ENCODE data around the gene OGFOD3. TPM values are rescaled to one million over a fixed set of nuclear protein-coding genes. Genes with fewer than 3 reads are reported as not detected.
A peak's percentile ranks its signal among the peaks of the same experiment; 100 is the strongest.

OGFOD3 gene
- total and polyA plus RNA-seq, 9 of the 15 experiments (the other 6 are each of a cell fraction or from before 2014, with no cell fraction given) = 0.69 to 44.7 (median 18.9) TPM

- TF ChIP-seq ELF1 (tag; IDR thresholded peaks at IDR 0.05) = no peak
- no peak for TF ChIP-seq SRSF1 (IDR thresholded peaks at IDR 0.05; ENCODE audit: low read depth, low read length)
- TF ChIP-seq SIX5 (IDR thresholded peaks at IDR 0.05; ENCODE audit: borderline replicate concordance in 1 of 2, insufficient read depth in 1 of 2, low read depth in 1 of 2, low read length in 2 of 2) = no peak
- TF ChIP-seq ZNF431 (CRISPR knock-in tag; IDR thresholded peaks at IDR 0.05) = no peak
- peak in 1 of 3 experiments; percentile 74; a peak in 2 of 6 replicates for TF ChIP-seq ZBTB11 (CRISPR knock-in tag; IDR thresholded peaks at IDR 0.05)
- TF ChIP-seq U2AF2 (optimal IDR thresholded peaks at IDR 0.05; ENCODE audit: low read depth, low read length) = no peak
- no peak; the same call in 1 of the 2 replicates for TF ChIP-seq SAFB (IDR thresholded peaks at IDR 0.05; ENCODE audit: borderline replicate concordance, low read depth, low read length)
- TF ChIP-seq MXI1 (IDR thresholded peaks at IDR 0.05; ENCODE audit: low read depth, low read length) = no peak
- no peak for TF ChIP-seq ZC3H8 (IDR thresholded peaks at IDR 0.05)
- peak; percentile 91 for TF ChIP-seq MECOM (CRISPR knock-in tag; IDR thresholded peaks at IDR 0.05)
- TF ChIP-seq USF1 (CRISPR knock-in tag; IDR thresholded peaks at IDR 0.05) = peak; percentile 55; the same call in 1 of the 2 replicates
- peak in 1 of 2 experiments; percentile 93; a peak in 1 of 4 replicates for TF ChIP-seq BCLAF1 (IDR thresholded peaks at IDR 0.05; ENCODE audit: borderline replicate concordance in 1 of 2, control insufficient read depth in 1 of 2, low read depth in 2 of 2, low read length in 1 of 2)
- TF ChIP-seq HMG20A (CRISPR knock-in tag; conservative IDR thresholded peaks at IDR 0.05) = no peak
- no peak for TF ChIP-seq ILK (tag; IDR thresholded peaks at IDR 0.05; ENCODE audit: borderline replicate concordance, low read depth)
- no peak for TF ChIP-seq FOS (IDR thresholded peaks at IDR 0.05; ENCODE audit: extremely low read depth, insufficient read length)
- TF ChIP-seq SRSF7 (optimal IDR thresholded peaks at IDR 0.05; ENCODE audit: low read depth, low read length) = no peak
- TF ChIP-seq MCM7 (IDR thresholded peaks at IDR 0.05) = no peak
Observed at GRCh38 chr17:82345151-82345976, 73.0 kb downstream of the OGFOD3 start (continued).
